D721Med (cell line): ENCODE data around the gene KIF6.

Experiments used
- DNase-seq: peaks from one replicate; pipeline ENCODE4 v3.0.0; 2011; ENCODE audit warnings: low spot score; ENCODE audit not compliant: insufficient read length
- FAIRE-seq: peaks from 2 replicates; lab custom pipeline; 2011; peaks lifted over from hg19 to GRCh38; lab: Jason Lieb, UNC
- TF ChIP-seq, protein P1 (sequence below): IDR thresholded peaks from 2 replicates; pipeline ENCODE4 v1.5.1; 2012; ENCODE audit warnings: mild to moderate bottlenecking, control low read depth; ENCODE audit not compliant: insufficient read depth; ENCODE audit errors: missing control alignments

The KIF6 gene

DNA sequence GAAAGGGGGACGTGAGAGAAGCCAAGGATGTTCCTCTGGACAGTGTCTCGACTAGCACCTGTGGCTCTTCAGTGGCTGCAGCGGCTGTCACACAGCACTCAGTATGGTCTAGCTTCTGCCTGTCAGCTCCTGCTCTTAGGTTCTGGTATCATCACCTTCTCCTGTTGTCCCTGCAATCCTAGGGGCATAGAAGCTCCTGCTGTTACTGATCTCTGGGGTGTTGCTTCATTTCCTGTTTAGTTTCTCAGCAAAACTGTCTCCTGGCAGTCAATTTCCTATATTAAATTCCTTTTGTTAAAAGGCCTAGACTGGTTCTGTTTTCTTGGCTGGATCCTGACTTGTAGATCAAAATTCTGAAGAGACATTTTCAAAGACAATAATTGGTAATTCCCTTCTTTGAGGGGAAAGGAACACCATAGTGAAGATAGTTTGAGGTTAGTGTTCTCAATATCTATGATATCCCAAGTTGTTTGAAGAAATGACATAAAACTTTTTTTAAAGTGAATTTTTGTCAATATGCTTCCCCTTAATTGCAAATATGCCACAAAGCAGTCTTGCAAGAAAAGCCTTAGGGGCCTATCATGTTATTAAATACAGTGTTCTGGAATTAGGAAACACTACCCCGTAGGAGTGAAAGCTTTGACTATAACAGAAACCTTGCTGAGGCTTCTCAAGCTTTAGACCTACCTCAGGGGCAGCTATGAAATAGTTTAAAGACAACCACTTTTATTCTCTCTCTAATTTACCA is 148.5 kb downstream of the KIF6 start:
- TF ChIP-seq, protein P1, sequence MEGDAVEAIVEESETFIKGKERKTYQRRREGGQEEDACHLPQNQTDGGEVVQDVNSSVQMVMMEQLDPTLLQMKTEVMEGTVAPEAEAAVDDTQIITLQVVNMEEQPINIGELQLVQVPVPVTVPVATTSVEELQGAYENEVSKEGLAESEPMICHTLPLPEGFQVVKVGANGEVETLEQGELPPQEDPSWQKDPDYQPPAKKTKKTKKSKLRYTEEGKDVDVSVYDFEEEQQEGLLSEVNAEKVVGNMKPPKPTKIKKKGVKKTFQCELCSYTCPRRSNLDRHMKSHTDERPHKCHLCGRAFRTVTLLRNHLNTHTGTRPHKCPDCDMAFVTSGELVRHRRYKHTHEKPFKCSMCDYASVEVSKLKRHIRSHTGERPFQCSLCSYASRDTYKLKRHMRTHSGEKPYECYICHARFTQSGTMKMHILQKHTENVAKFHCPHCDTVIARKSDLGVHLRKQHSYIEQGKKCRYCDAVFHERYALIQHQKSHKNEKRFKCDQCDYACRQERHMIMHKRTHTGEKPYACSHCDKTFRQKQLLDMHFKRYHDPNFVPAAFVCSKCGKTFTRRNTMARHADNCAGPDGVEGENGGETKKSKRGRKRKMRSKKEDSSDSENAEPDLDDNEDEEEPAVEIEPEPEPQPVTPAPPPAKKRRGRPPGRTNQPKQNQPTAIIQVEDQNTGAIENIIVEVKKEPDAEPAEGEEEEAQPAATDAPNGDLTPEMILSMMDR: no peak
- DNase-seq (no peak), FAIRE-seq (no peak)

DNA sequence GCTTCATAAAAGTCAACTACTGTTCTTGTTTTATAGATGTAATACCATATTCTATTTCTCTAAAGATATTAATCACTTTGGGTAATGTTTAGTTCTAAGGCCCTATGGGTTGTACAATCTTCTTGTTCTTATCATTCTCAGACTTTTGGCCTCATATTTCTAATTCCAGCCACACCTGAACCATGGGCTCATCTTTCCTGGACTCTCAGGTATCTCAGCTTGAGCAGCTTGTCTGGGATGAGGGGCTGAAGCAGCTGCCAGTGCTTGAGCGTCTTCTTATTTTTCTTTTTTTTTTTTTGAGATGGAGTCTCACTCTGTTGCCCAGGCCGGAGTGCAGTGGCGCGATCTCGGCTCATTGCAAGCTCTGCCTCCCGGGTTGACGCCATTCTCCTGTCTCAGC is 150.2 kb downstream of the KIF6 start:
- TF ChIP-seq, protein P1: no peak
- FAIRE-seq: no peak
- no peak for DNase-seq

DNA sequence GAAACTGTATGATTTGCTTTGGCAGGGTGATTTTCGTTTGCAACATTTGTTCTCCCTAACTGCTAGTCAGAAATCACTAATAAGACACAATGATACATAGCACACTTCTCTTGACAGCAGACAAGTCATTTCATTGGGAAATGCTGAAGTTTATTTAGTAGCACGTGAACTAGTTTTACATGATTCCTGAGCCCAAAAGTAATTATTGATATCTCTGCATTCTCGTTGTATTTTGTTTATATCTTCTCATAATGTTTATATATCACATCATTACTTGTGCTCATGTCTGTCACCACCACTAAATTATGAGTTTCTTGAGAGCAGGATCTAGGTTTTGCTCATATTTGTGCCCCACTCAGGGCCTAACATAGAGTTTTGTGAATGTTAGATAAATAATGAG is 151.7 kb downstream of the KIF6 start:
- FAIRE-seq (no peak), DNase-seq (no peak)
- TF ChIP-seq, protein P1: no peak

DNA sequence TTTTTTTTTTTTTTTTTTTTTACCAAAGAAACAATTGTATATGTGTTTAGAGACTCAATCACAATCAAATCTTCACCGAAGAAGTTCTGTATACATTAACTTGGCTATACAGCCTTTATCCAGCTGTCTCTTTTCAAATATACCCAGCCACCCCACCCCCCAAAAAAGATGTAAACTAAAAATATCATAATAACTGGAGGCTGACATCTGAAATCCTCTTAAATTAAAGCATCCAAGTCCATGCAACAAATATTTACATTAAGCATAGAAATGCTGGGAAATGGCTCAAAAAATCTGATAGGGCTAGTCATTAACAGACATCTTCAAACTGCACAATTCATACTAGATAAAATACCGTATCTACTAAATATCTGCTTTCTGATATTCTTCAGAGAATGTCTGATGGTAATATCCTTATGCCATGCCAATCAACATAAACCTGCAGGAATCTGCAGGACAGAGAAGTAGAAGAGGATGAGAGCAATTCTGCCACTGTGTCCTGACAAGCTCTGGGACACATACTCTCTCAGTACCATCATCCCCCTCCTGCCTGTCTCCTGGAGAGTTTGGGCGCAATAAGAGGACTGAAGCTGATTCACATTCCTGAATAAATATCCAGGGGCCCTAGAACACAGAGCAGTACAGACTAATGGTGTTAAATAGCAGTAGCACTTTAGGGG is 152.4 kb downstream of the KIF6 start:
- TF ChIP-seq, protein P1: no peak
- no peak for FAIRE-seq
- DNase-seq: no peak

DNA sequence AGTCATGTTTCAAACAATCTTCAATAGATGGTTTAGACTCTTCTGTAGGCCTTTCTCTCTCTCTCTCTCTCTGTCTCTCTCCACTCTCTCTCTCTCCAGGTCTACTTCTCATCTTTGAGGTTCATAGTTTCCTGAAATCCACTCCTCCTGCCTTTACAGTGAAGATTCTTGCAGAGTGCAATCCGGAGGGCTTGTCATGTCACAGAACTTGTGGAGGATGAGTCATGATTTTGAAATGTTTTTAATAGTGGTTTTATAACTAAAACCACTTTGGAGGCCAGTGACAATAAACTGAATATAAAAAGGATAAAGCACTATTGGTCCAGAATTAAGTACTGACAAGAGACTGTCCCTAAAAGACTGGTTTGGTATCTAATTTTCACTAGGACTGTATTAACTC is 156.3 kb downstream of the KIF6 start:
- FAIRE-seq (no peak), DNase-seq (no peak)
- TF ChIP-seq, protein P1: no peak

DNA sequence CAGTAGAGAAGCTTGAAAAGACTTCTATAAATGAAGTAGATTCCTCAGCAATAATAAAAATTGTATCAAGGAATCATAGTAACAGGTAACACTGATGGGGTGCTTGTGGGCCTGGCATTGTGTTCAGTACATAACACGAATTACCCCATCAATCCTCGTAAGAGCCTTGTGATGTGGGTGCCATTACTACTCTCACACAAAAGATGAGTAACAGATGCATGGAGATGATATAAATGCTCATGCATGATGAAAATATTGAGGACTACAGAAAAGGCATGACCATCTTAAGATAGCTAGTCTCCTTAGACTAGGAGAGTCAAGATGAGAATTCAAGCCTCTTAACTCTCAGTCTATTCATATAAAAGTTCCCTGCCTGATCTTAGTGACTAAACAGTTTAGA is 158.1 kb downstream of the KIF6 start:
- no peak for DNase-seq
- TF ChIP-seq, protein P1: no peak
- no peak for FAIRE-seq

DNA sequence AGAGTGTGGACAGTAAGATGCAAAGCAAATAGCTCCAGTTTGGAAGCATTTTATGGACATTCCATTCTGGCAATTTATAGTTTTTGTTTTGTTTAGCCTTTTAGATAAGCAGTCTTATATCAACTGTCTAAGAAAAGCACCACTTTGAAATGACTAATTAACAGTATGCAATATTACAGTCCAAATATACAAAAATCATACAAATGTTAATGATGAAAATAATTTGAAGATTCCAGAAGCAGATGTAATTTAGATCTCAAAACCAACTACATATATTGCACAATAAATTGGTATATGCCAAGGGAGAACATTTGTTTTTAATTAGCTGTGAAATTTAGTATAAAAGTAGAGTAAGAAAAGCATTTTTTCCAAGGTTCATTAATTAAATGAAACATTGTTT is 158.8 kb downstream of the KIF6 start:
- TF ChIP-seq, protein P1: no peak
- DNase-seq: no peak
- FAIRE-seq: no peak
